ENCODE measurements around the gene SNX22. TPM values are rescaled to one million over a fixed set of nuclear protein-coding genes. Genes with fewer than 3 reads are reported as not detected.
"Not testable (repeated sequence)": the region's sequence is repeated elsewhere in the genome, so short reads cannot be mapped to it uniquely, and the experiment has no call there.

Gene SNX22
- total RNA-seq, 1 experiment from 2014 or later, result 0.33 TPM

- Histone ChIP-seq H3K9me3 (ENCODE audit: insufficient read depth, low read depth) (no peaks in the 10 kb centered on the region), H3K4me2 (no peak overlapping the region), H4K20me1 (ENCODE audit: insufficient read depth) (no peaks in the 10 kb centered on the region), H3K4me1 (replicated peaks; ENCODE audit: insufficient read depth) (no peaks in the 10 kb centered on the region), H3F3A (ENCODE audit: insufficient read depth, low read depth) (no peaks in the 10 kb centered on the region), H3K9me2 (ENCODE audit: insufficient read depth) (no peaks in the 10 kb centered on the region), H3K27me3 (ENCODE audit: insufficient read depth, low read depth) (no peaks in the 10 kb centered on the region), H3K4me3 (no peak overlapping the region), H3K27ac (no peak overlapping the region), H2AFZ (no peak overlapping the region), H3K79me2 (ENCODE audit: low read depth) (no peaks in the 10 kb centered on the region), H3K36me3 (ENCODE audit: low read depth) (no peaks in the 10 kb centered on the region; the same call in 1 of the 2 replicates)
- no peak for DNase-seq
- ChIA-PET POLR2A (ENCODE audit: unreplicated experiment) (no interaction called here), CTCF (interaction anchor here (1.0 kb wide), 1 partner anchor 35 kb away, joined by 3 read pairs; no protein-coding TSS in a partner anchor)
- intact Hi-C loops (cut with micrococcal nuclease; ENCODE audit: unreplicated experiment), result no loop called here
- TF ChIP-seq, protein P1, sequence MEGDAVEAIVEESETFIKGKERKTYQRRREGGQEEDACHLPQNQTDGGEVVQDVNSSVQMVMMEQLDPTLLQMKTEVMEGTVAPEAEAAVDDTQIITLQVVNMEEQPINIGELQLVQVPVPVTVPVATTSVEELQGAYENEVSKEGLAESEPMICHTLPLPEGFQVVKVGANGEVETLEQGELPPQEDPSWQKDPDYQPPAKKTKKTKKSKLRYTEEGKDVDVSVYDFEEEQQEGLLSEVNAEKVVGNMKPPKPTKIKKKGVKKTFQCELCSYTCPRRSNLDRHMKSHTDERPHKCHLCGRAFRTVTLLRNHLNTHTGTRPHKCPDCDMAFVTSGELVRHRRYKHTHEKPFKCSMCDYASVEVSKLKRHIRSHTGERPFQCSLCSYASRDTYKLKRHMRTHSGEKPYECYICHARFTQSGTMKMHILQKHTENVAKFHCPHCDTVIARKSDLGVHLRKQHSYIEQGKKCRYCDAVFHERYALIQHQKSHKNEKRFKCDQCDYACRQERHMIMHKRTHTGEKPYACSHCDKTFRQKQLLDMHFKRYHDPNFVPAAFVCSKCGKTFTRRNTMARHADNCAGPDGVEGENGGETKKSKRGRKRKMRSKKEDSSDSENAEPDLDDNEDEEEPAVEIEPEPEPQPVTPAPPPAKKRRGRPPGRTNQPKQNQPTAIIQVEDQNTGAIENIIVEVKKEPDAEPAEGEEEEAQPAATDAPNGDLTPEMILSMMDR (conservative IDR thresholded peaks at IDR 0.05), result no peak
- TF ChIP-seq EZH2 (IDR thresholded peaks at IDR 0.05; ENCODE audit: low read depth), result no peak
- BruUV-seq (replicated peaks), result no TSS peak
Measured at GRCh38 chr15:64117759-64118487, 33.6 kb upstream of the SNX22 start.

DNA sequence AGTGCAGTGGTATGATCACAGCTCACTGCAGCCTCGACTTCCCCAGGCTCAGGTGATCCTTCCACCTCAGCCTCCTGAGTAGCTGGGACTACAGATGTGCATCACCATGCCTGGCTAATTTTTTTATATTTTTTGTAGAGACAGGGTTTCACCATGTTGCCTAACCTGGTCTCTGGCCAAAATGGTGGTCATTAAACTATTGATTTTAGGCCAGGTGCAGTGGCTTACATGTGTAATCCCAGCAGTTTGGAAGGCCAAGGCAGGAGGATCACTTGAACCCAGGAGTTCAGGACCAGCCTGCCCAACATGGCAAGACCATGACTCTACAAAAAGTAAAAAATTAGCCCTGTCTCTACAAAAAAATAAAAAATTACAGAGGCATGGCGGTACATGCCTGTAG, 31.2 kb upstream of the SNX22 start:
- POLR2A ChIA-PET (ENCODE audit: unreplicated experiment); H4K20me1 ChIP-seq (ENCODE audit: insufficient read depth); H3F3A ChIP-seq (ENCODE audit: insufficient read depth, low read depth); BruUV-seq (replicated peaks); H3K4me2 ChIP-seq; H3K79me2 ChIP-seq (ENCODE audit: low read depth); H3K4me3 ChIP-seq; DNase-seq; H3K36me3 ChIP-seq (ENCODE audit: low read depth); intact Hi-C loops (cut with micrococcal nuclease; ENCODE audit: unreplicated experiment); H3K9me3 ChIP-seq (ENCODE audit: insufficient read depth, low read depth); H2AFZ ChIP-seq; H3K27me3 ChIP-seq (ENCODE audit: insufficient read depth, low read depth); CTCF ChIA-PET; H3K9me2 ChIP-seq (ENCODE audit: insufficient read depth); H3K4me1 ChIP-seq (replicated peaks; ENCODE audit: insufficient read depth); H3K27ac ChIP-seq: not testable (repeated sequence)

GRCh38 chr15:64121614-64122013, 29.9 kb upstream of the SNX22 start:
- no TSS peak for BruUV-seq (replicated peaks)
- Histone ChIP-seq H3K4me2 (no peak overlapping the region), H2AFZ (no peak overlapping the region), H3K27ac (no peak overlapping the region), H3K9me2 (ENCODE audit: insufficient read depth) (no peaks in the 10 kb centered on the region), H3K4me1 (replicated peaks; ENCODE audit: insufficient read depth) (no peaks in the 10 kb centered on the region), H3K27me3 (ENCODE audit: insufficient read depth, low read depth) (no peaks in the 10 kb centered on the region), H3K79me2 (ENCODE audit: low read depth) (no peaks in the 10 kb centered on the region), H3F3A (ENCODE audit: insufficient read depth, low read depth) (no peaks in the 10 kb centered on the region), H4K20me1 (ENCODE audit: insufficient read depth) (no peaks in the 10 kb centered on the region), H3K9me3 (ENCODE audit: insufficient read depth, low read depth) (no peaks in the 10 kb centered on the region), H3K4me3 (no peak overlapping the region), H3K36me3 (ENCODE audit: low read depth) (no peaks in the 10 kb centered on the region; the same call in 1 of the 2 replicates)
- intact Hi-C loops (cut with micrococcal nuclease; ENCODE audit: unreplicated experiment), result no loop called here
- CTCF ChIA-PET, result interaction anchor here (0.6 kb wide), 1 partner anchor 14 kb away, joined by 3 read pairs; no protein-coding TSS in a partner anchor
- POLR2A ChIA-PET (ENCODE audit: unreplicated experiment), result no interaction called here
- TF ChIP-seq EZH2 (IDR thresholded peaks at IDR 0.05; ENCODE audit: low read depth), result no peak
- TF ChIP-seq, protein P1 (conservative IDR thresholded peaks at IDR 0.05), result no peak
- no peak for DNase-seq

- H3K9me2 ChIP-seq (ENCODE audit: insufficient read depth), result no peaks in the 10 kb centered on the region
- no peaks in the 10 kb centered on the region for H3K79me2 ChIP-seq (ENCODE audit: low read depth)
- TF ChIP-seq, protein P1 (conservative IDR thresholded peaks at IDR 0.05), result no peak
- TF ChIP-seq EZH2 (IDR thresholded peaks at IDR 0.05; ENCODE audit: low read depth), result no peak
- no peaks in the 10 kb centered on the region for H3K4me1 ChIP-seq (replicated peaks; ENCODE audit: insufficient read depth)
- DNase-seq, result no peak
- intact Hi-C loops (cut with micrococcal nuclease; ENCODE audit: unreplicated experiment), result no loop called here
- H2AFZ ChIP-seq, result no peak overlapping the region
- no peaks in the 10 kb centered on the region for H3F3A ChIP-seq (ENCODE audit: insufficient read depth, low read depth)
- H3K9me3 ChIP-seq (ENCODE audit: insufficient read depth, low read depth), result no peaks in the 10 kb centered on the region
- no peak overlapping the region for H3K27ac ChIP-seq
- no peaks in the 10 kb centered on the region for H4K20me1 ChIP-seq (ENCODE audit: insufficient read depth)
- ChIA-PET CTCF (no interaction called here), POLR2A (ENCODE audit: unreplicated experiment) (no interaction called here)
- no TSS peak for BruUV-seq (replicated peaks)
- no peak overlapping the region for H3K4me2 ChIP-seq
- no peaks in the 10 kb centered on the region for H3K27me3 ChIP-seq (ENCODE audit: insufficient read depth, low read depth)
- no peaks in the 10 kb centered on the region; the same call in 1 of the 2 replicates for H3K36me3 ChIP-seq (ENCODE audit: low read depth)
- H3K4me3 ChIP-seq, result no peak overlapping the region
Measured at GRCh38 chr15:64122444-64122843, 29.1 kb upstream of the SNX22 start.
